ENCODE data around the gene DAB2IP.

DNA sequence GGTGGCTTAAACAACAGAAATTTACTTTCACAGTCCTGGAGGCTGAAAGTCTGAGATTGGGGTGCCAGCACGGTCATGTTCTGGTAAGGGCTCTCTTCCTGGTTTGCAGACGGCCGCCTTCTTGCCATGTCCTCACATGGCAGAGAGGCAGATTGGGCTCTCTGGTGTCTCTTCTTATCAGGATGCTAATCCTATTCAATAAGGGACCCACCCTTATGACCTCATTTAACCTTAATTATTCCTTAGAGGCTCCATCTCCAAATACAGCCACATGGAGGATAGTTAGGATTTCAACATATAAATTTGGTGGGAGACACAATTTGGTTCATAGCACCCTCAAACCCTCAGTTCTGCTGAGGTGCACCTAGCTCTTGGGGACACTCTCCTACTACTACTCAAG lies 180.4 kb downstream of the DAB2IP start:
- TF ChIP-seq, protein P1, sequence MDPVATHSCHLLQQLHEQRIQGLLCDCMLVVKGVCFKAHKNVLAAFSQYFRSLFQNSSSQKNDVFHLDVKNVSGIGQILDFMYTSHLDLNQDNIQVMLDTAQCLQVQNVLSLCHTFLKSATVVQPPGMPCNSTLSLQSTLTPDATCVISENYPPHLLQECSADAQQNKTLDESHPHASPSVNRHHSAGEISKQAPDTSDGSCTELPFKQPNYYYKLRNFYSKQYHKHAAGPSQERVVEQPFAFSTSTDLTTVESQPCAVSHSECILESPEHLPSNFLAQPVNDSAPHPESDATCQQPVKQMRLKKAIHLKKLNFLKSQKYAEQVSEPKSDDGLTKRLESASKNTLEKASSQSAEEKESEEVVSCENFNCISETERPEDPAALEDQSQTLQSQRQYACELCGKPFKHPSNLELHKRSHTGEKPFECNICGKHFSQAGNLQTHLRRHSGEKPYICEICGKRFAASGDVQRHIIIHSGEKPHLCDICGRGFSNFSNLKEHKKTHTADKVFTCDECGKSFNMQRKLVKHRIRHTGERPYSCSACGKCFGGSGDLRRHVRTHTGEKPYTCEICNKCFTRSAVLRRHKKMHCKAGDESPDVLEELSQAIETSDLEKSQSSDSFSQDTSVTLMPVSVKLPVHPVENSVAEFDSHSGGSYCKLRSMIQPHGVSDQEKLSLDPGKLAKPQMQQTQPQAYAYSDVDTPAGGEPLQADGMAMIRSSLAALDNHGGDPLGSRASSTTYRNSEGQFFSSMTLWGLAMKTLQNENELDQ (tag by site-specific recombination; IDR thresholded peaks at IDR 0.05; ENCODE audit: low read depth): no peak
- TF ChIP-seq, protein P2, sequence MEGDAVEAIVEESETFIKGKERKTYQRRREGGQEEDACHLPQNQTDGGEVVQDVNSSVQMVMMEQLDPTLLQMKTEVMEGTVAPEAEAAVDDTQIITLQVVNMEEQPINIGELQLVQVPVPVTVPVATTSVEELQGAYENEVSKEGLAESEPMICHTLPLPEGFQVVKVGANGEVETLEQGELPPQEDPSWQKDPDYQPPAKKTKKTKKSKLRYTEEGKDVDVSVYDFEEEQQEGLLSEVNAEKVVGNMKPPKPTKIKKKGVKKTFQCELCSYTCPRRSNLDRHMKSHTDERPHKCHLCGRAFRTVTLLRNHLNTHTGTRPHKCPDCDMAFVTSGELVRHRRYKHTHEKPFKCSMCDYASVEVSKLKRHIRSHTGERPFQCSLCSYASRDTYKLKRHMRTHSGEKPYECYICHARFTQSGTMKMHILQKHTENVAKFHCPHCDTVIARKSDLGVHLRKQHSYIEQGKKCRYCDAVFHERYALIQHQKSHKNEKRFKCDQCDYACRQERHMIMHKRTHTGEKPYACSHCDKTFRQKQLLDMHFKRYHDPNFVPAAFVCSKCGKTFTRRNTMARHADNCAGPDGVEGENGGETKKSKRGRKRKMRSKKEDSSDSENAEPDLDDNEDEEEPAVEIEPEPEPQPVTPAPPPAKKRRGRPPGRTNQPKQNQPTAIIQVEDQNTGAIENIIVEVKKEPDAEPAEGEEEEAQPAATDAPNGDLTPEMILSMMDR (tag by site-specific recombination; IDR thresholded peaks at IDR 0.05): no peak
- TF ChIP-seq, protein P3, sequence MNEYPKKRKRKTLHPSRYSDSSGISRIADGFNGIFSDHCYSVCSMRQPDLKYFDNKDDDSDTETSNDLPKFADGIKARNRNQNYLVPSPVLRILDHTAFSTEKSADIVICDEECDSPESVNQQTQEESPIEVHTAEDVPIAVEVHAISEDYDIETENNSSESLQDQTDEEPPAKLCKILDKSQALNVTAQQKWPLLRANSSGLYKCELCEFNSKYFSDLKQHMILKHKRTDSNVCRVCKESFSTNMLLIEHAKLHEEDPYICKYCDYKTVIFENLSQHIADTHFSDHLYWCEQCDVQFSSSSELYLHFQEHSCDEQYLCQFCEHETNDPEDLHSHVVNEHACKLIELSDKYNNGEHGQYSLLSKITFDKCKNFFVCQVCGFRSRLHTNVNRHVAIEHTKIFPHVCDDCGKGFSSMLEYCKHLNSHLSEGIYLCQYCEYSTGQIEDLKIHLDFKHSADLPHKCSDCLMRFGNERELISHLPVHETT (tag by site-specific recombination; IDR thresholded peaks at IDR 0.05): no peak
- TF ChIP-seq ZNF707 (tag by site-specific recombination; IDR thresholded peaks at IDR 0.05) (no peak), ZNF132 (tag by site-specific recombination; IDR thresholded peaks at IDR 0.05; ENCODE audit: borderline replicate concordance) (no peak), ZNF138 (tag by site-specific recombination; IDR thresholded peaks at IDR 0.05; ENCODE audit: borderline replicate concordance) (no peak), ZNF792 (tag by site-specific recombination; IDR thresholded peaks at IDR 0.05) (no peak), ZFP3 (tag by site-specific recombination; IDR thresholded peaks at IDR 0.05; ENCODE audit: low read depth) (no peak), ZNF211 (tag by site-specific recombination; IDR thresholded peaks at IDR 0.05; ENCODE audit: low read depth) (no peak), SETDB1 (IDR thresholded peaks at IDR 0.05; ENCODE audit: insufficient read length, low read length) (no peak), ZNF274 (IDR thresholded peaks at IDR 0.05; ENCODE audit: low read length) (no peak), ZNF274 (tag by site-specific recombination; IDR thresholded peaks at IDR 0.05; ENCODE audit: borderline replicate concordance) (no peak), ZBTB8A (tag by site-specific recombination; IDR thresholded peaks at IDR 0.05) (no peak), ZFP37 (tag by site-specific recombination; IDR thresholded peaks at IDR 0.05) (no peak)
- TF ChIP-seq, protein P4, sequence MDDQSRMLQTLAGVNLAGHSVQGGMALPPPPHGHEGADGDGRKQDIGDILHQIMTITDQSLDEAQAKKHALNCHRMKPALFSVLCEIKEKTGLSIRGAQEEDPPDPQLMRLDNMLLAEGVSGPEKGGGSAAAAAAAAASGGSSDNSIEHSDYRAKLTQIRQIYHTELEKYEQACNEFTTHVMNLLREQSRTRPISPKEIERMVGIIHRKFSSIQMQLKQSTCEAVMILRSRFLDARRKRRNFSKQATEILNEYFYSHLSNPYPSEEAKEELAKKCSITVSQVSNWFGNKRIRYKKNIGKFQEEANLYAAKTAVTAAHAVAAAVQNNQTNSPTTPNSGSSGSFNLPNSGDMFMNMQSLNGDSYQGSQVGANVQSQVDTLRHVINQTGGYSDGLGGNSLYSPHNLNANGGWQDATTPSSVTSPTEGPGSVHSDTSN (CRISPR knock-in tag; IDR thresholded peaks at IDR 0.05): no peak
